HG03139 (cell line): ENCODE results near the gene VWA3A.
"Not testable (repeated sequence)": the region's sequence is repeated elsewhere in the genome, so short reads cannot be mapped to it uniquely, and the experiment has no call there.

ENCODE experiments used
- ATAC-seq: cut with Tn5 transposase; IDR thresholded peaks from one replicate; pipeline ENCODE4 v1.9.1; 2021; ENCODE audit not compliant: unreplicated experiment

Gene VWA3A

GRCh38 chr16:22128537-22128936 lies 36.2 kb downstream of the VWA3A start:
- ATAC-seq: not testable (repeated sequence)

DNA sequence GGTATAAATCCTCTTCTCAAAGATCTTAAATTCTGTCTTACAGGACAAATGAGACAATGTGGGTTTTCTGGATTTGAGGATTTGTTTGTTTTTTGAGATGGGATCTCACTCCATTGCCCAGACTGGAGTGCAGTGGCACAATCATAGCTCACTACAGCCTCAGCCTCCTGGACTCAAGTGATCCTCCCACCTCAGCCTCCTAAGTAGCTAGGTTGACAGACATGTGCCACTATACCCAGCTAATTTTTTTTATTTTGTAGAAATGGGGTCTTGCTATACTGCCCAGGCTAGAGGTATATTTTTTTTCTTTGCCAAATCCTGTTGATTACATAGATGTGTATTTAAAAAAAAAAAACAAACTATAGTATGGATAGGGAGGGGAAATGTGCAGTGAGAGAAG lies 38.2 kb downstream of the VWA3A start:
- no peak for ATAC-seq

GRCh38 chr16:22132801-22133200 lies 40.5 kb downstream of the VWA3A start:
- no peak for ATAC-seq

DNA sequence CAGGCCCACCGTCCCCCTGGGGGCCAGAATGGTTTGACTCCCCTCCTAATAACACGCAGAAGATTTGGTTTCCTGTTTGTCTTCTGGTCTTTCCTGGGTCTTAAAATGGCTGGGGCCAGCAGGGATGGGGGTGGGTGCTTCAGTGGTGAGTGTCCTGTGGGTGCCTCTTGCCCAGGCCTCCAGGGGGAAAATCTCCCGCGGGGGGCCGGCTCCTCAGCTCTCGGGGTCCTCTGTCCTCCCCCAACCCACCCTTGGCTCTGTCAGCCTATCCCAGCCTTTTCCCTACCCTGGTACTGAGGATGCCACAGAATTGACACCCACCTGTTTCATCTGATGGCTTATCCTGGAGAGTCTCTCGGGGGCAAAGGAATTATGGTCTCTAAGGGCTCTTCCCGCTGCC lies 46.1 kb downstream of the VWA3A start:
- no peak for ATAC-seq

- no peak for ATAC-seq
Measured at GRCh38 chr16:22139008-22139407, 46.7 kb downstream of the VWA3A start.

DNA sequence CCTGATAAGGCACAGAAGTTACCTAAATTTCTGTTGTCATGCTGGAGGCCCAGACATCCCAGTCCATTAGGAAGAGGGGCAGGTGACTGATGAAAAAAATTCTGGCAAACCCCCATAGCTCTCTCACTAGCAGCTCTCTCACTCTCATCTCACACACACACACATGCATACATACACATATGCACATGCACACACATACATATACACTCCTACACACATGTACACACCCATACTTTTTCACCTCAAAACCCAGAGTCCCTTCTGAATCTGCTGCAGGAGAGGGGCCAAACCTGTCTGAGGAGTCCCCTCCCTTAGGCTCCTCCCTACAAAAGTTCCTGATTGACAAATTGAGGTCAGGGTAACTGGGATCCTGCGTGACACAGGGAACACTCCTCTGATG lies 47.4 kb downstream of the VWA3A start:
- no peak for ATAC-seq

DNA sequence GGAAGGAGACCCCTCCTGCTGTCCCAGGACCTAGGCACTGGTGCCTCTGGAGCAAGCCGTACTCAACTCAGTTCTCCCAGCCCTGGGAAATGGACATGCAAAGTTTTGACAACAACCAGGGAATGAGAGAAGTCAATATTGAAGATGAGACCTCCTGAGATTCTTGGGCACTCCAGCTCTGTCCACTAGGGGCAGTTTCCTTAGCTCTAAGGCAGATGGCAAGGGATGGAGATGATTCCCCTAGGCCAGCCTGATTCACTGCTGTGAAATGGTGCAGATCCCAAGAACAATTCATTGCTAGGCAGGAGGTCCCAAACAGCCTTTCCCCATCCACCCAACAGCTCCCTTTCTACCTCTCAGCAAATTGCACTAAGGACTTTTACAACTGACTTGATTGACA lies 49.4 kb downstream of the VWA3A start:
- no peak for ATAC-seq

DNA sequence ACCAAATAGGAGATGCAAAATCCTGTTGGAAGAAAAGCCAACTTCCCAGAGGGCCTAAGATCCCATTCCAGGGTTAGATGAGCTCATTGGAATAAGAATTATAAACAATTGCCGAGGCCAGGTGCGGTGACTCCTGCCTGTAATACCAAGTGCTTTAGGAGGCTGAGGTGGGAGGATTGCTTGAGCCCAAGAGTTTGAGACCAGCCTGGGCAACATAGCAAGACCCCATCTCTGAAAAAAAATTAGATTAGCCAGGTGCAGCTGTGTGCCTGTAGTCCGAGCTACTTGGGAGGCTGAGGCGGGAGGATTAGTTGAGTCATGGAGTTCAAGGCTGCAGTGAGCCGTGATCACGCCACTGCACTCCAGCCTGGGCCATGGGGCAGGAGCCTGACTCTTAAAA lies 52.2 kb downstream of the VWA3A start:
- ATAC-seq: no peak

- ATAC-seq: no peak
Measured at GRCh38 chr16:22147853-22148252, 55.5 kb downstream of the VWA3A start.

DNA sequence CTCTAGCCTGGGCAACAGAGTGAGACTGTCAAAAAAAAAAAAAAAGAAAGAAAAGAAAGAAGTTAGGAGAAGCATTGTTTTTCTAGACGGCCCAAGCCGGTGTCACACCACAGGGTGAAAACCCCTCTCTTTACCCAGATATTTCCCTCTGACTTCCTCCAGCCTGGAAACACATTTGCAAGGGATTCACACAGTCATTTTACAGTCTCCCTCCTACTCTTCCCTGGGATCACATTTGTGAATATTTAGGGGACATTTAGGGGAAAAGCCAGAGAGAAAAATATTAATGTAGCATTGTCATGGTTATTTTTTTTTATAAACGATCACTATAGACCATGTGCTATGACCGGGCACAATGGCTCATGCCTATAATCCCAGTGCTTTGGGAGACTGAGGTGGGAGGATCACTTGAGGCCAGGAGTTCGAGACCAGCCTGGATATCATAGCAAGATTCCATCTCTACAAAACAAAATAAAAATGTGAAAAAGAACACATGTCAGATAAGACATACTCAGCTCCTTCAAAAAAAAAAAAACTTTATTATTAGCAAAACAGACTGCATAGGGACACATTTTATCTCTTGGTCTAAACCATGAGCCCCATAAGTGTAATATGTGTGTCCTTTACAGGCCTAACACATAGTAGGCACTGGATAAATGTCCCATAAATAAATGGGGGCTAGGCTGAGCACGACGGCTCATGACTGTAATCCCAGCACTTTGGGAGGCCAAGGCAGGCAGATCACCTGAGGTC lies 59.1 kb downstream of the VWA3A start:
- no peak for ATAC-seq

GRCh38 chr16:22152316-22152715 lies 60.0 kb downstream of the VWA3A start:
- ATAC-seq: no peak

GRCh38 chr16:22153078-22153477 lies 60.7 kb downstream of the VWA3A start:
- ATAC-seq: not testable (repeated sequence)

GRCh38 chr16:22161401-22161800 lies 69.1 kb downstream of the VWA3A start:
- ATAC-seq: no peak

DNA sequence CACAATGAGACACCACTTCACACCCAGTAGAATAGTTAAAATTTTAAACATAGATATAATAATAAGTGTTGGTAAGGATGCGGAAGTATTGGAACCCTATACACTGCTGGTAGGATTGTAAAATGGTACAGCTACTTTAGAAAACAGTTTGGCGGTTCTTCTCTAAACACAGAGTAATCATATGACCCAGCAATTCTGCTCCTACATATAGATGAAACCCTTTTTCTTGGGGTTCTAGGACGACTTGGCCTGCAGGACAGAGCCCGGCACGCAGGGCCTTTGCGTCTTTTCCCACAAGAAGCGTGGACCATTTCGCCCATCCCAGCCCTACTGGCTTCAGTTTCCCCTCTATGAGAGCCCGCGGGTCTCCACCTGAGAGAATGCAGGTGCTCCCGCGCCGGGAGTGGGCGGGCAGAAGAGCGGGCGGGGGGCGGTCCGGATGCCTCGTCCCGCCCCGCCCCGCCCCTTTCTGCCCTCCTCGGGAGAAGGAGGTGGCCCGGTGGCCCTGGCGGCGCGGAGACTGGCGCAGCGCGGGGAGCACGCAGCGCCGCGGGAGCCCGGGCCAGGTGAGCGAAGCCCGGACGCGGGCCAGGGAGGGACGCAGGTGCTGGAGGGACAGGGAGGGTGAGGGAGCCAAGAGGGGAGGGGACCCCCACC lies 69.8 kb downstream of the VWA3A start, which contains the start of gene SDR42E2:
SDR42E2 (plus strand) TSS at position 508 of the 657 bp plus-strand sequence. CDS start 3,077 bp downstream, outside the sequence.
- ATAC-seq: no peak

GRCh38 chr16:22162656-22163009 lies 70.3 kb downstream of the VWA3A start:
- no peak for ATAC-seq

GRCh38 chr16:22163806-22164205 lies 71.5 kb downstream of the VWA3A start:
- ATAC-seq: no peak

DNA sequence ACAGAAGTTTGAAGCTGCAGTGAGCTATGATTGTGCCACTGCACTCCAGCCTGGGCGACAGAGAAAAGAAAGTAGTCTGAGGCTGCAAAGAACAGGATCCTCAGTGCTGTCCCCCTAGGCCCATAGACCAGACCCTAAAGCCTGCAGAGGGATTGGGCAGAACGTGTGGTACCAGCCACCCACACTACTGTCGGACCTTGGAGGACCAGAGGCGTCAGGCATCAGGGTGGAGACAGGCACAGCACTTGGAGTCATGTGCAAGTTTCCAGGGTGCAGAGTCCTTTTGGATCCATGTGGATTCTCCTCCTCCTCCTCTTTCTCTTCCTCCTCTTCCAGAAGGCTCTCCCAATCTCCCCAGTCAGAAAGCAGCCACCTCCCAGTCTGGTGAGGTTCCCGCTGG lies 72.1 kb downstream of the VWA3A start:
- no peak for ATAC-seq

DNA sequence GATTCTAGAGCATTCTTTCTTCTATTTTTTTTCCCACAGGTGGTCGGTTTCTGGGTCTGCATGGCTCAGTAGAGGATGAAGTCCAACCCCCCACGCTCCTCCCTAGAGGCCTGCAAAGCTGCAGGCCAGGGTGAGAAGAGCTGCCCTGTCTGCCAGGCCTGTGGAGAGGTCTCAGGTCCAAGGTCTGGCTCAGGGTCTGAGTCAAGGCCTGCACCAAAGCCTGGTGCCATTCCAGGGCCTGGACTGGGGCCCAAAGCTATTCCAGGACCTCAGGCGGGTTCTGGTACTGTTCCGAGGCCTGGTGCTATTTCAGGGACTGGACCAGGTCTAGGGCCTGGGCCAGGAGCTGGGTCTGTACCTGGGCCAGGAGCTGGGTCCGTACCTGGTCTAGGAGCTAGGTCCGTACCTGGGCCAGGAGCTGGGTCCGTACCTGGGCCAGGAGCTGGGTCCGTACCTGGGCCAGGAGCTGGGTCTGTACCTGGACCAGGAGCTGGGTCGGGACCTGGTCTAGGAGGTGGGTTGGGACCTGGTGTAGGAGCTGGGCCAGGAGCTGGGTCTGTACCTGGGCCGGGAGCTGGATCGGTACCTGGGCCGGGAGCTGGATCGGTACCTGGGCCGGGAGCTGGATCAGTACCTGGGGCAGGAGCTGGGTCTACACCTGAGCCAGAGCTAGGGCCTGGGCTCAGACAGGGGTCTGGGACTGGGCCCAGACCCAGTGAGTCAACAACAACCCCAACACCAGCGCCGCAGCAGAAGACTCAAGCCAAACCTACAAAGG lies 73.4 kb downstream of the VWA3A start:
- ATAC-seq: no peak

DNA sequence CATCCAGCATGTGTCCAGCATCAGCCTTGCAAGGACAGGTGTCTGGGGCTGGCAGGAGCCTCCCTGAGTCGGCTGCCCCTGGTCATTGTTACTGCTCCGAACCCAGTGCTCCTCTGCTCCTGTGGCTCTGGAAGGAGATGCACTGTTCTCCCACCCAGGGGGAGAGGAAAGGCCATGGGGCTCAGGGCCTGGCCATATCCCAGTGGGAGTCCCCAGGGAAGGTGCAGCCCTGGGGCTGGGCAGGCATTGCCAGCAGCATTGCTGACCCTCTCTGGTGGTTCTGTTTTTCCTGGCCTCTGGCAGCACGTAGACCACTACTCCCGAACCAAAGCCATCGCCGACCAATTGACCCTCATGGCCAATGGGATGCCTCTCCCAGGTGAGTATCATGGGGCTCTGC lies 79.6 kb downstream of the VWA3A start:
- ATAC-seq: no peak

- ATAC-seq: not testable (repeated sequence)
Measured at GRCh38 chr16:22172642-22173041, 80.3 kb downstream of the VWA3A start.

GRCh38 chr16:22174642-22175041 lies 82.3 kb downstream of the VWA3A start:
- ATAC-seq: no peak
